ENCODE measurements around the gene ALG10. TPM values are rescaled to one million over a fixed set of nuclear protein-coding genes. Genes with fewer than 3 reads are reported as not detected.
"Not testable (repeated sequence)": the region's sequence is repeated elsewhere in the genome, so short reads cannot be mapped to it uniquely, and the experiment has no call there.

Gene ALG10
- total and polyA plus RNA-seq, 4 donors = 1.0 to 20.8 (median 6.2) TPM

- WGBS, 2 donors = 19 to 29% methylated on average over 1 of the region's 1 CpG
- DNase-seq (peak in 2 of 3 donors; percentile 18 to 19), ATAC-seq (ENCODE audit: insufficient read depth, low FRiP score) (no peak)
- H3K36me3 ChIP-seq (ENCODE audit: control insufficient read depth in 4 of 4, insufficient read depth in 4 of 4, low read length in 4 of 4) = peaks cover 0 to 2% (median 0%) of the 10 kb centered on the region in 4 donors
- H3K27me3 ChIP-seq (ENCODE audit: control insufficient read depth in 3 of 3, insufficient read depth in 3 of 3, low read length in 2 of 3) = no peaks in the 10 kb centered on the region
- H3K4me1 ChIP-seq (ENCODE audit: control insufficient read depth in 5 of 5, insufficient read depth in 5 of 5, low read length in 5 of 5) = no peaks in the 10 kb centered on the region
- no peaks in the 10 kb centered on the region for H3K9me3 ChIP-seq (ENCODE audit: control insufficient read depth in 4 of 4, insufficient read depth in 3 of 4, low read length in 3 of 4)
- TF ChIP-seq CTCF (IDR thresholded peaks at IDR 0.05; ENCODE audit: control extremely low read depth, extremely low read depth) = no peak
- H3K27ac ChIP-seq (ENCODE audit: low read depth in 1 of 2, low read length in 1 of 2) = no peak overlapping the region
- H3K9ac ChIP-seq (ENCODE audit: insufficient read depth in 1 of 2, low read length in 2 of 2) = no peak overlapping the region
- no peak overlapping the region for H3K4me3 ChIP-seq
Measured at GRCh38 chr12:34033628-34034296, 11.5 kb downstream of the ALG10 start.

DNA sequence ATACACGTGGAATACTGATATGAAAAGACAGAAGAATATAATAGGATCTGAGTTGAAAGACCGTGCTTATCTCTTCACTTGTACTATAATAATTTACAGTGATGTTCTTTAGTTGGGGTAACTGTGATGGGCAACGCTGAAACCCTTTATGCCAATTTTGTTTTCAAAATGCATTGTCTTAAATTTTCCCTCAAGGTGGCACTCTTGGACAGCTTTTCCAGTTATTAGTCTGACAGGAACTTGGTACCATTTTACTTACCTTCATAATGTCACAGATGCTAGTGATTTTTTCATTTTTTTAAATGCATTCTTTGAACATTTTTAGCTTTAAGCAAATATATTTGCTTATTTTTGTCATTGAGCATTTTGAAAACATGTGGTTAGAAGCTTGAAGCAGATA is 16.1 kb downstream of the ALG10 start:
- not testable (repeated sequence) for H3K27ac ChIP-seq (ENCODE audit: low read depth in 1 of 2, low read length in 1 of 2); H3K9ac ChIP-seq (ENCODE audit: insufficient read depth in 1 of 2, low read length in 2 of 2); DNase-seq; H3K36me3 ChIP-seq (ENCODE audit: control insufficient read depth in 4 of 4, insufficient read depth in 4 of 4, low read length in 4 of 4); H3K27me3 ChIP-seq (ENCODE audit: control insufficient read depth in 3 of 3, insufficient read depth in 3 of 3, low read length in 2 of 3); H3K4me1 ChIP-seq (ENCODE audit: control insufficient read depth in 5 of 5, insufficient read depth in 5 of 5, low read length in 5 of 5); H3K4me3 ChIP-seq; ATAC-seq (ENCODE audit: insufficient read depth, low FRiP score); H3K9me3 ChIP-seq (ENCODE audit: control insufficient read depth in 4 of 4, insufficient read depth in 3 of 4, low read length in 3 of 4)
- WGBS, 2 donors = 85 to 92% methylated on average over 3 of the region's 3 CpGs

DNA sequence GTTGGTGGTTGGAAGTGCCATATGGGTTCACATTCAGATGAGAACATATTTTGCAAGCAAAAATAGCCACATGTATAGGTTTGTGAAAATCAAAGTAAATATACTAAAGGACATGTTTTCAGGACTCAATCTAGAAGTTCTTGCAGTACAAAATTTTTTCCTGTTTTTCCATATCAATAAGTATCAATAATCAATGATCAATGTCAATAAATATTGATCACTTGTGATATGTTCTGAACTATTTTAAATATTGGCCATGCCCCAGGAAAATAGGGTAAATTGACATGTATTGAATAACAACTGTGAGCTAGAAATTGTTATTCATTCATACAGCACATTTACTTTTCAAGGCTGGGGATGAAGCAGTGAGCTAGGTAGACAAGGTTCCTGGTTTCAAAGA is 24.3 kb downstream of the ALG10 start:
- DNase-seq (no peak), ATAC-seq (ENCODE audit: insufficient read depth, low FRiP score) (no peak)
- H3K27me3 ChIP-seq (ENCODE audit: control insufficient read depth in 3 of 3, insufficient read depth in 3 of 3, low read length in 2 of 3) = no peaks in the 10 kb centered on the region
- no peak overlapping the region for H3K4me3 ChIP-seq
- peaks cover 0 to 14% (median 0%) of the 10 kb centered on the region in 4 donors for H3K9me3 ChIP-seq (ENCODE audit: control insufficient read depth in 4 of 4, insufficient read depth in 3 of 4, low read length in 3 of 4)
- no peak overlapping the region for H3K9ac ChIP-seq (ENCODE audit: insufficient read depth in 1 of 2, low read length in 2 of 2)
- no peaks in the 10 kb centered on the region for H3K36me3 ChIP-seq (ENCODE audit: control insufficient read depth in 4 of 4, insufficient read depth in 4 of 4, low read length in 4 of 4)
- H3K27ac ChIP-seq (ENCODE audit: low read depth in 1 of 2, low read length in 1 of 2) = no peak overlapping the region
- no peaks in the 10 kb centered on the region for H3K4me1 ChIP-seq (ENCODE audit: control insufficient read depth in 5 of 5, insufficient read depth in 5 of 5, low read length in 5 of 5)
- no peak for TF ChIP-seq CTCF (IDR thresholded peaks at IDR 0.05; ENCODE audit: control extremely low read depth, extremely low read depth)

- not testable (repeated sequence) for H3K27ac ChIP-seq (ENCODE audit: low read depth in 1 of 2, low read length in 1 of 2); H3K4me1 ChIP-seq (ENCODE audit: control insufficient read depth in 5 of 5, insufficient read depth in 5 of 5, low read length in 5 of 5); H3K36me3 ChIP-seq (ENCODE audit: control insufficient read depth in 4 of 4, insufficient read depth in 4 of 4, low read length in 4 of 4); DNase-seq; ATAC-seq (ENCODE audit: insufficient read depth, low FRiP score); H3K9ac ChIP-seq (ENCODE audit: insufficient read depth in 1 of 2, low read length in 2 of 2); H3K4me3 ChIP-seq; H3K27me3 ChIP-seq (ENCODE audit: control insufficient read depth in 3 of 3, insufficient read depth in 3 of 3, low read length in 2 of 3)
- H3K9me3 ChIP-seq (ENCODE audit: control insufficient read depth in 4 of 4, insufficient read depth in 3 of 4, low read length in 3 of 4) = peaks cover 0 to 14% (median 1%) of the 10 kb centered on the region in 4 donors
- 75 to 80% methylated on average over 2 of the region's 2 CpGs for WGBS, 2 donors
Measured at GRCh38 chr12:34047855-34048254, 25.6 kb downstream of the ALG10 start.
